GM12891 (cell line): Measurements from ENCODE around the gene PLCB1.

Source experiments
- PAX5 ChIP-seq: IDR thresholded peaks from 2 replicates; pipeline ENCODE4 v1.6.1; 2011; ENCODE audit warnings: low read length, moderate library complexity, mild to moderate bottlenecking; ENCODE audit not compliant: insufficient read depth, severe bottlenecking
- POLR2A ChIP-seq: IDR thresholded peaks from 2 replicates; pipeline ENCODE4 v1.6.1; 2011; ENCODE audit warnings: low read depth, low read length, control low read depth
- POLR2AphosphoS5 ChIP-seq: IDR thresholded peaks from 2 replicates; pipeline ENCODE4 v1.6.1; 2011; ENCODE audit warnings: low read depth, low read length, control low read depth
- SPI1 ChIP-seq: IDR thresholded peaks from 2 replicates; pipeline ENCODE4 v1.6.1; 2011; ENCODE audit warnings: low read depth, low read length, control low read depth

GRCh38 chr20:8291873-8292272 lies 159.8 kb downstream of the PLCB1 start:
- TF ChIP-seq PAX5 (no peak), POLR2A (no peak), POLR2AphosphoS5 (no peak), SPI1 (no peak)
